Measurements from ENCODE around the gene SLC30A2. TPM values are rescaled to one million over a fixed set of nuclear protein-coding genes. Genes with fewer than 3 reads are reported as not detected.

SLC30A2 gene
- total and polyA plus RNA-seq, 9 of the 15 experiments (the other 6 are each of a cell fraction or from before 2014, with no cell fraction given): 0.01 to 0.18 (median 0.06) TPM; not detected in 3

DNA sequence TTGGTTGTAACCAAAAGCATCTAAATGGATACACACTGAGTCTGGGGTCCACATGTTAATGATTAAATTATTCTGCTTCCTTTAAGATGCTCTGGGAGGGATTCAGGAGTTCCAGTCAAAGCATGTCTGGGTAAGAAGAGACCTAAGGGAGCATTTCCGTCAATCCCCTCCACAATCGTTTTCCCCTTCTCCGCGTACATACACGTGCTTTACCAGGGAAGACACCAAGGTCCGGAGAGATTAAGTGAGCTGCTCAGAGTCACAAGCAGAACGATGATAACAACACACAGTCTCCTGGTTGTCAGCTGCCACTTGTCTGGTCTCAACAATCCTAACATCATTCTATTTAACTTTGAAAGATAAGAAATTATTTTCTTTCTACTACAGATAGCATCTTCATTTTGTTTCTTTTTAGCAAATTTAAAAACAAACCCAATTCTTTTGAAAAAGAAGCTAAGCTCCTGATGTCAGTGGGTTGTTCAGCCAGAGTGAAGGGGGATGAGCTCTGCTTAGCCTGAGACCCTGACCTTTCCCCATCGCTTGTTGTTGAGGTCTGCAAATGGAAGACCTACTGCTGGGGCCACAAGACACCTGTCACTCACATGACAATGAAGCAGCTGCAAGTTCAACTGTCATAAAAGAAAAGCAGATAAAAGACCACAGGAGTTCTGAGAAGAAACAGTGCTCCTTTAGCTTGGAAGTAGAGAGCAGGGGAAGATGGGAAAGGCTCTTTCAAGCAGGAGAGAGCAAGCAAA, 52.5 kb downstream of the SLC30A2 start (continued):
- TF ChIP-seq TCFL5 (CRISPR knock-in tag; conservative IDR thresholded peaks at IDR 0.05) (no peak), MTA1 (IDR thresholded peaks at IDR 0.05; ENCODE audit: borderline replicate concordance) (peak; percentile 66; the same call in 1 of the 2 replicates), CTBP1 (IDR thresholded peaks at IDR 0.05; ENCODE audit: borderline replicate concordance) (peak; percentile 62; the same call in 1 of the 2 replicates), ZNF589 (CRISPR knock-in tag; IDR thresholded peaks at IDR 0.05; ENCODE audit: low read depth) (peak; percentile 68; the same call in 1 of the 2 replicates), ZFX (CRISPR knock-in tag; IDR thresholded peaks at IDR 0.05) (peak; percentile 34; the same call in 1 of the 2 replicates), ZNF583 (CRISPR knock-in tag; IDR thresholded peaks at IDR 0.05) (peak; percentile 59; the same call in 1 of the 2 replicates), RBBP5 (IDR thresholded peaks at IDR 0.05; ENCODE audit: borderline replicate concordance, insufficient read depth, low read length, poor library complexity, severe bottlenecking) (no peak), LEF1 (IDR thresholded peaks at IDR 0.05) (peak; percentile 42; the same call in 1 of the 2 replicates), CC2D1A (IDR thresholded peaks at IDR 0.05) (no peak), L3MBTL2 (IDR thresholded peaks at IDR 0.05) (peak; percentile 89), OTX1 (CRISPR knock-in tag; IDR thresholded peaks at IDR 0.05) (0 out of 2 replicates have a peak, but pooled peaks have one; percentile 8), BCL6 (CRISPR knock-in tag; IDR thresholded peaks at IDR 0.05) (no peak), ZNF717 (CRISPR knock-in tag; IDR thresholded peaks at IDR 0.05) (no peak), ZBTB7A (IDR thresholded peaks at IDR 0.05; ENCODE audit: borderline replicate concordance, control insufficient read depth, low read depth, low read length) (peak; percentile 42; the same call in 1 of the 2 replicates), NCOR1 (IDR thresholded peaks at IDR 0.05) (peak; percentile 37; the same call in 1 of the 2 replicates)
- TF ChIP-seq, protein P1, sequence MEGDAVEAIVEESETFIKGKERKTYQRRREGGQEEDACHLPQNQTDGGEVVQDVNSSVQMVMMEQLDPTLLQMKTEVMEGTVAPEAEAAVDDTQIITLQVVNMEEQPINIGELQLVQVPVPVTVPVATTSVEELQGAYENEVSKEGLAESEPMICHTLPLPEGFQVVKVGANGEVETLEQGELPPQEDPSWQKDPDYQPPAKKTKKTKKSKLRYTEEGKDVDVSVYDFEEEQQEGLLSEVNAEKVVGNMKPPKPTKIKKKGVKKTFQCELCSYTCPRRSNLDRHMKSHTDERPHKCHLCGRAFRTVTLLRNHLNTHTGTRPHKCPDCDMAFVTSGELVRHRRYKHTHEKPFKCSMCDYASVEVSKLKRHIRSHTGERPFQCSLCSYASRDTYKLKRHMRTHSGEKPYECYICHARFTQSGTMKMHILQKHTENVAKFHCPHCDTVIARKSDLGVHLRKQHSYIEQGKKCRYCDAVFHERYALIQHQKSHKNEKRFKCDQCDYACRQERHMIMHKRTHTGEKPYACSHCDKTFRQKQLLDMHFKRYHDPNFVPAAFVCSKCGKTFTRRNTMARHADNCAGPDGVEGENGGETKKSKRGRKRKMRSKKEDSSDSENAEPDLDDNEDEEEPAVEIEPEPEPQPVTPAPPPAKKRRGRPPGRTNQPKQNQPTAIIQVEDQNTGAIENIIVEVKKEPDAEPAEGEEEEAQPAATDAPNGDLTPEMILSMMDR (IDR thresholded peaks at IDR 0.05 in 2 of 3, conservative IDR thresholded peaks at IDR 0.05 in 1 of 3; ENCODE audit: insufficient read depth in 2 of 3, low read depth in 1 of 3, low read length in 3 of 3): no peak
- TF ChIP-seq, protein P2, sequence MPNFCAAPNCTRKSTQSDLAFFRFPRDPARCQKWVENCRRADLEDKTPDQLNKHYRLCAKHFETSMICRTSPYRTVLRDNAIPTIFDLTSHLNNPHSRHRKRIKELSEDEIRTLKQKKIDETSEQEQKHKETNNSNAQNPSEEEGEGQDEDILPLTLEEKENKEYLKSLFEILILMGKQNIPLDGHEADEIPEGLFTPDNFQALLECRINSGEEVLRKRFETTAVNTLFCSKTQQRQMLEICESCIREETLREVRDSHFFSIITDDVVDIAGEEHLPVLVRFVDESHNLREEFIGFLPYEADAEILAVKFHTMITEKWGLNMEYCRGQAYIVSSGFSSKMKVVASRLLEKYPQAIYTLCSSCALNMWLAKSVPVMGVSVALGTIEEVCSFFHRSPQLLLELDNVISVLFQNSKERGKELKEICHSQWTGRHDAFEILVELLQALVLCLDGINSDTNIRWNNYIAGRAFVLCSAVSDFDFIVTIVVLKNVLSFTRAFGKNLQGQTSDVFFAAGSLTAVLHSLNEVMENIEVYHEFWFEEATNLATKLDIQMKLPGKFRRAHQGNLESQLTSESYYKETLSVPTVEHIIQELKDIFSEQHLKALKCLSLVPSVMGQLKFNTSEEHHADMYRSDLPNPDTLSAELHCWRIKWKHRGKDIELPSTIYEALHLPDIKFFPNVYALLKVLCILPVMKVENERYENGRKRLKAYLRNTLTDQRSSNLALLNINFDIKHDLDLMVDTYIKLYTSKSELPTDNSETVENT (CRISPR knock-in tag; IDR thresholded peaks at IDR 0.05): no peak
- TF ChIP-seq, protein P3, sequence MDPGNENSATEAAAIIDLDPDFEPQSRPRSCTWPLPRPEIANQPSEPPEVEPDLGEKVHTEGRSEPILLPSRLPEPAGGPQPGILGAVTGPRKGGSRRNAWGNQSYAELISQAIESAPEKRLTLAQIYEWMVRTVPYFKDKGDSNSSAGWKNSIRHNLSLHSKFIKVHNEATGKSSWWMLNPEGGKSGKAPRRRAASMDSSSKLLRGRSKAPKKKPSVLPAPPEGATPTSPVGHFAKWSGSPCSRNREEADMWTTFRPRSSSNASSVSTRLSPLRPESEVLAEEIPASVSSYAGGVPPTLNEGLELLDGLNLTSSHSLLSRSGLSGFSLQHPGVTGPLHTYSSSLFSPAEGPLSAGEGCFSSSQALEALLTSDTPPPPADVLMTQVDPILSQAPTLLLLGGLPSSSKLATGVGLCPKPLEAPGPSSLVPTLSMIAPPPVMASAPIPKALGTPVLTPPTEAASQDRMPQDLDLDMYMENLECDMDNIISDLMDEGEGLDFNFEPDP (CRISPR knock-in tag; IDR thresholded peaks at IDR 0.05): no peak
